Mucosa of gallbladder (tissue), 1 donor: ENCODE results near the gene RFNG. TPM values are rescaled to one million over a fixed set of nuclear protein-coding genes. Genes with fewer than 3 reads are reported as not detected.
A peak's percentile ranks its signal among the peaks of the same experiment; 100 is the strongest.
"Not testable (repeated sequence)": the region's sequence is repeated elsewhere in the genome, so short reads cannot be mapped to it uniquely, and the experiment has no call there.

ENCODE experiments used
- DNase-seq: peaks from one replicate; pipeline ENCODE4 v3.0.0-alpha.2; 2020; ENCODE audit warnings: low spot score
- total RNA-seq: library from RNA; stranded (reverse); gene quantifications from one replicate; pipeline ENCODE4 v1.2.1, GENCODE V29; 2021
- donor health status: DM: no; HTN: no; CAD: no.

RFNG gene
- total RNA-seq, 1 donor from 2014 or later = 51.6 TPM

DNA sequence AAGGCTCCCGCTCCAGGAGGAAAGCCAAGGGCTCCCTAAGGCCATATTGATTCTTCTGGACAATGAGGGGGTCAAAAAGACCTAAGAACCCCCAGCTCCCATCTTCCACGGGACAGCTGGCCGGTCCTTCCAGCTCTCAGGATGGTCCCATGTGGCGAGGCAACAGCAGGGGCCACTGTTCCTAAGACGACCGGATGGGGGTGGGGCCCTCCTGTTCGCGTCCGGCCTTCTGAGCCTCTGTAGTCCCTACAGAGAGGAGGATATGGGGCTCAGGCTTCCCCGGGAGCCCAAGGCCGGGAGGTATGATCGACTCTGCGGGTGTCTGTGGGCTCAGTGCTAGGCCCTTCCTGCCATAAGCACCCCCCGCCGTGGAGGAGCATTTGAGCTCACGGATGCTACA is 8.1 kb downstream of the RFNG start:
- DNase-seq = no peak

DNA sequence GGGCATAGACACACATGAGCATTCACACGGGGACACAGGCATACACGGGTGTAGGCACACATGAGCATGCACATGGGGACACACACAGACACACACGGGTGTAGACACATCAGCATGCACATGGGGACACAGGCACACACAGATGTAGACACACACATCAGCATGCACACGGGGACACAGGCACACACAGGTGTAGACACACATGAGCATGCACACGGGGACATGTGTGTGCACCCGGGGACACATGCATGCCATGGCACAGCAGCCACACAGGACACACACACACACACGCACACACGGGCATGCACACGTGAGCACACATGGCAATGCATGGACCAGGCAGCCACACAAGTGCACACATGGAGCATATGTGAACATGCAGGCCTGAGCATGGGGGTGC is 9.0 kb downstream of the RFNG start:
- no peak for DNase-seq

DNA sequence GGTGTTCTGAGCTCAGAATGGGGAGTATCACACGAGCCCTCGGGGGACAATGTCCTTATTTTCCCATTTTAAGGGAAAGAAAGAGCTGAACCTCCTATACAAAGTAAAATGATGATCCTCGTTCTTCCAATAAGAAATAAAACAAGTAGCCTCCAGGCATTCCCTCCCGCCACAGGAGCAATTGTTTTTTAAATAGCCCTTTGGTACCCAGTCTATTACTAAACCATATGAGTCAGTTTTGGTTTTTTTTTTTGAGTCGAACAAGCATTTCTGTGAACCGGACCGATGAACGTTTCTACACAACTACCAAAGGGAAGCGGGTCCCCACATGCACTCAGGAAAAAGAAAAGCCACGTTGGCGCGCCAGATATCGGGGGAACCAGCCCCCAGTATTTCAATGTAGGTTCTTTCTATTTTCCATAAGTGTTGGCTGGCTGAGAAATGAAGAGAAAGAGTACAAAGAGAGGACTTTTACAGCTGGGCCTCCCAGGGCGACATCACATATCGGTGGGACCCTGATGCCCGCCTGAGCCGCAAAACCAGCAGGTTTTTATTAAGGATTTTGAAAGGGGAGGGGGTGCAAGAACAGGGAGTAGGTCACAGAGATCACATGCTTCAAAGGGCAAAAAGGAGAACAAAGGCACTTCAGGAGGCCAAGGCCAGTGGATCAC is 10.3 kb downstream of the RFNG start:
- no peak for DNase-seq

GRCh38 chr17:82039695-82040299 is 11.8 kb downstream of the RFNG start:
- no peak for DNase-seq

GRCh38 chr17:82038796-82039409 is 12.7 kb downstream of the RFNG start:
- not testable (repeated sequence) for DNase-seq

DNA sequence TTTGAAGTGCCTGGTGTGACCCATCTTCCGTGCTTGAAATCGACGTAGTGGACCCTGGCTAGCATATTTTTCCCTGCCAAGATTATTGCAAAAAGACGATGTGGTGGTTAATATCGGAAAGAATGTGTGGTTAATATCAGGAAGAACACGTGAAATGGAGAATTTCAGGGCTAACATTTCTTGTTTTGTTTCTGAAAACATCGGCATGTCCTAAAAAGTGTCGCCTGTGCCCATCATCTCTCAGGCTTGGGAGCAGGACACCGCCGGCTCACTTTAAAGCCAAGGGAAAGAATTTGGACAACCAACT is 13.8 kb downstream of the RFNG start:
- no peak for DNase-seq

GRCh38 chr17:82037092-82037888 is 14.3 kb downstream of the RFNG start, which contains the start of gene DCXR:
Gene DCXR (minus strand): TSS chr17:82037697. CDS start chr17:82037682, 15 bp downstream.
- DNase-seq = peak; percentile 97

- DNase-seq = no peak
Observed at GRCh38 chr17:82036634-82037091, 14.9 kb downstream of the RFNG start.

- no peak for DNase-seq
Observed at GRCh38 chr17:82035956-82036633, 15.5 kb downstream of the RFNG start.

DNA sequence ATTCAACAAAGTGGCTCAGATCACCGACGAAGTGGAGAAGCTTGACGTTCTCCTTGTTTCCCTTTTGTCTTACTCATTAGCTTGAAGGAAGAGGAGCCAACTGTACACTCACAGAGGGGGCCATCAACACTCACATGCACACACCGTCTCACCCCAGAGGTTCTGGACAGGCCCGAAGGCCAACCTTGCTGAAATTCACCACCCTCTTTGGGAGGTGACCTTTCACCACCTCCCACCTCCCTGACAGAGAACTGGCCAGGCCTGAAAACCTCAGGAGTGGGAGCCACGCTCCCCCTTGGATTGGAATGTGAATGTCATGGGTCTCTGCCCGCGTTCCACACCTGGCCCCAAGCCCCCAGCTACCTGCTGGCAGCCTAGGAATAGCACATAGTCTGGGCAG is 16.1 kb downstream of the RFNG start:
- no peak for DNase-seq

GRCh38 chr17:82034371-82035011 is 17.1 kb downstream of the RFNG start:
- DNase-seq = no peak

- no peak for DNase-seq
Observed at GRCh38 chr17:82033359-82034085, 18.1 kb downstream of the RFNG start.

DNA sequence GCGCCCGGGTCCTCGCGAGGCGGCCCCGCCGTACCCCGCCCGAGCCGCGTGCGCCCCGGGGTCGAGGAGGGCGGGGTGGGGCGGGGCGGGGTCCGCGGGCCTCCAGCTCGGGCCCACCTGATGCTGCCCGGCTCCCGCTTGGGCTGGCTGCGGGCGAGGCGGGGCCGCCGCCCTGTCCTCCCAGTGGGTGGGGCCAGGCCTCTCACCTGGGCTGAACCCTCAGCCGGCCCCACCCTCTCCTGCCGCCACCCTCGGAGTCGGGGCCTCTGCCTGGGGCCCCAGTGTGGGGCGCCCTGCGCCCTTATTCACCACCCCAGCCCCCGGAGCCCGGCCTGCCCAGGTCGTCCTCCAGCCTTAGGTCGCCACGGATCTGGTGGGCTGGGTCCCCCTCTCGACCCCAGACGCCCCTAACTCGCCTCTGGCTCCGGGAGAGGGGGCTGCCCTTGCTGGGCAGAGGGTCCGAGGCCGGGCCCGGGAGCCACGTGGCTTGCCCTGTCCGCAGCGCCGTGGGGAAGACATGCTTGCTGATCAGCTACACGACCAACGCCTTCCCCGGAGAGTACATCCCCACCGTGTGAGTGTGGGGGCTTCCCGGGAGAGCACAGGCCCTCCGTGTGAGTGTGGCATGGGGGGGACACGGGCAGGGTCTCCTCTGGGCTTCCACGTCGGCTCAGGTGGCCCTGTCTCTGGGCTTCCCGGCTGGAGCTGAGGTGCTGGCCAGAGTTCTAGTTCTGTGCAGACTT is 19.6 kb downstream of the RFNG start:
- DNase-seq = no peak

- no peak for DNase-seq
Observed at GRCh38 chr17:82031303-82031884, 20.2 kb downstream of the RFNG start, which contains the start of gene RAC3. Gene RAC3 (plus strand): TSS chr17:82031678. CDS start chr17:82031762, 84 bp downstream.

DNA sequence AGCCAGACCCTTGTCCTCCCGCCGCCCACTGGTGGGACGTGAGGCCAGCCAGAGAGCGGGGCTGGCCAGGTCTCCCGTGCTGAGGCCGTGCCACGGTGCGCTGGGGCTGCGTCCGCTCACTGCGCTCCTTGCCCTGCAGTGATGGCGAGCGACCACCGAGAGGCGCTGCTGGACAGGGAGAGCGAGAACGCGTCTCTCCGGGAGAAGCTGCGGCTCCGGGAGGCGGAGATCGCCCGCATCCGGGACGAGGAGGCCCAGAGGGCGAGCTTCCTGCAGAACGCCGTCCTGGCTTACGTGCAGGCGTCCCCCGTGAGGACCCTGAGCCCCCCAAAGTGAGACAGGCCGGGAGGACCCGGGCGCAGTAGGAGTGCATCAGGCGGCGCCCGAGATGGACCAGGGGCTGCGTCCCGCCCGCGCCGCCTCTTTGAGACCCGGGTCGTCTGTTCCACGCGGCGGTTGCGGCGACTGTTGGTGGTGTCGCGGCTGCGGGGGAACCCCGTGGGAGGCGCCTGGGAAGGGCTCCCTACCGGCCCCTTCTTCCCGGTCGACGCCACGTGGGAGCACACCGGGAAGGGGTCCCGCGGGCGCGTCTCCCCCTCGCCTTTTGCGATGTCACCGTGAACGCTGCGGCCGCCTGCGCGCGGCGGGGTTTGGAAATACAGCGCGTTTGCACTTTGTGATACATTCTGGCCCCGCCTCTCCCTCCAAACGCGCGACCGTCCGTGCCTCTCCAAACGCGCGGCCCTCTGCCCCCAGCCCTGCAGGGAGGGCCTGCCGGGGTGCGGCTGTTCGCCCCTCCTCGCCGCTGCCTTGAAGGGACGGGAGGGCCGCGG is 20.9 kb downstream of the RFNG start:
- DNase-seq = peak; percentile 77

DNA sequence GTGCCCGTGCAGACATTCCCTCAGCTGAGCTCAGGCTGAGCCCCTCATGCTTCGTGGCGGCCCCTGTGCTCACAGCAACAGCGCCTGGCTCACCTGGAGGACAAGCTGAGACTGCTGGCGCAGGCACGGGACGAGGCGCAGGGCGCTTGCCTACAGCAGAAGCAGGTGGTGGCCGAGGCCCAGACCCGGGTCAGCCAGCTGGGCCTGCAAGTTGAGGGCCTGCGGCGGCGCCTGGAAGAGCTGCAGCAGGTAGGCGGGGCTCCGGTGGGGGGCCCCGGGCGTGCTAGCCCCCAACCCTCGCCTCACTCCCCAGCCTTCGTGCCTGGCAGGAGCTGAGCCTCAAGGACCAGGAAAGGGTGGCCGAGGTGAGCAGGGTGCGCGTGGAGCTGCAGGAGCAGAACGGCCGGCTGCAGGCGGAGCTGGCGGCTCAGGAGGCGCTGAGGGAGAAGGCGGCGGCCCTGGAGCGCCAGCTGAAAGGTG is 21.6 kb downstream of the RFNG start:
- no peak for DNase-seq

DNA sequence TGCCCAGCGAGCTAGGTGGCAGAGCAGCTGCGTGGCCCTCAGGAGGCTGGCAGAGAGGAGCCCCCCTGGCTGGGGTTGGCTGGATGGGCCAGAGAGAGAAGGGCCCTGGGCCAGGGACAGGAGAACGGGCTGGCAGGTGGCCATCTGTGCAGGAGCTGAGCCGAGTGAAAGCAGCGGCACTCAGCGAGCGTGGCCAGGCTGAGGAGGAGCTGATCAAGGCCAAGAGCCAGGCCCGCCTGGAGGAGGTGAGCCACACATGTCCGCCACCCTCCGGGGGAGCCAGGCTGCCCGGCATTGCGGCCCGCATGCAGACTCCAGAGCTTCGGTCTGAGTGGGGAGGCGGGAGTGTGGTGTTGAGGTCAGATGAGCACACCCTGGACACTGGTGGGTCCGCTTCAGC is 22.2 kb downstream of the RFNG start:
- DNase-seq = no peak

DNA sequence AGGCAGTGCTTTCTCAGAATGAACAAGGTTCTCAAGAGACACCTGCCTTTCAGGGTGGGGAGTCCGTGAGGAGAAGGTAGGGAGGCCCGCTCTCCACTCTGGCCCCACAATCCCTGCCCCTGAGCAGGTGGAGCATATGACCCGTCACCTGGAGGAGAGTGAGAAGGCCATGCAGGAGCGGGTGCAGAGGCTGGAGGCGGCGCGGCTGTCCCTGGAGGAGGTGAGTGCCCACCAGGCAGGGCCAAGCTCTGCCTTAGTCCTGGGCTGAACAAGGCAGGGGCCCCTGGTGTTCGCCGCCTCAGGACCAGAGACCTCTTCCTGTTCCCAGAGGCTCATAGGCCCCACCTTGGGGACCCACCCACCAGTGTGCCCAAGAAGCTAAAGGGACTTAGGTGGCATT is 22.6 kb downstream of the RFNG start:
- DNase-seq = no peak
